A673 (cell line): ENCODE results near the gene PTPN23. TPM values are rescaled to one million over a fixed set of nuclear protein-coding genes. Genes with fewer than 3 reads are reported as not detected.

Source experiments
- BruUV-seq: library from RNA; stranded (reverse); fragments of 400-500 nt; replicated peaks from 2 replicates; lab custom pipeline; 2021; lab: Mats Ljungman, UMichigan
- CTCF ChIA-PET: fragments of 300-600 bp; sonication (Branson Sonifier 250); formaldehyde crosslinking; loops from one replicate; lab custom pipeline; 2022; ENCODE audit warnings: antibody characterized with exemption; lab: Charles Lee
- POLR2A ChIA-PET: fragments of 300-600 bp; sonication (Branson Sonifier 250); formaldehyde crosslinking; loops from one replicate; lab custom pipeline; 2022; ENCODE audit warnings: antibody characterized with exemption; ENCODE audit not compliant: low non-redundant PET; lab: Charles Lee
- DNase-seq: peaks from one replicate; pipeline ENCODE4 v3.0.0-alpha.2; 2015; ENCODE audit warnings: low spot score
- H3K27ac ChIP-seq: fragments of 200-600 bp; sonication (generic); 2 replicates; pipeline ENCODE4 v1.5.1; 2016; ENCODE audit warnings: mixed run types, low read depth, mild to moderate bottlenecking, mixed read lengths, antibody characterized with exemption, low read length; ENCODE audit not compliant: poor library complexity, severe bottlenecking
- H3K27me3 ChIP-seq: fragments of 200-600 bp; sonication (generic); replicated peaks from 2 replicates; pipeline ENCODE4 v1.6.1; 2017; ENCODE audit warnings: mixed run types, low read depth, mild to moderate bottlenecking, mixed read lengths, antibody characterized with exemption, low read length; ENCODE audit not compliant: insufficient read depth, poor library complexity
- H3K36me3 ChIP-seq: fragments of 200-600 bp; sonication (generic); 2 replicates; pipeline ENCODE4 v1.6.1; 2016; ENCODE audit warnings: mixed run types, mild to moderate bottlenecking, mixed read lengths, antibody characterized with exemption, low read length; ENCODE audit not compliant: insufficient read depth, poor library complexity, severe bottlenecking
- H3K4me1 ChIP-seq: fragments of 200-600 bp; sonication (generic); 2 replicates; pipeline ENCODE4 v1.6.1; 2017; ENCODE audit warnings: mixed run types, mild to moderate bottlenecking, mixed read lengths, antibody characterized with exemption, low read length; ENCODE audit not compliant: insufficient read depth, poor library complexity, severe bottlenecking
- H3K4me3 ChIP-seq: fragments of 200-600 bp; sonication (generic); 2 replicates; pipeline ENCODE4 v1.5.1; 2016; ENCODE audit warnings: low read depth, mixed run types, mild to moderate bottlenecking, mixed read lengths, low read length; ENCODE audit not compliant: poor library complexity, severe bottlenecking
- H3K9me3 ChIP-seq: fragments of 200-600 bp; sonication (generic); 2 replicates; pipeline ENCODE4 v1.6.1; 2016; ENCODE audit warnings: mixed run types, low read depth, mild to moderate bottlenecking, mixed read lengths, antibody characterized with exemption, low read length; ENCODE audit not compliant: poor library complexity, severe bottlenecking
- EZH2 ChIP-seq: fragments of 200-600 bp; sonication (generic); IDR thresholded peaks from 2 replicates; pipeline ENCODE4 v1.6.1; 2017; ENCODE audit warnings: borderline replicate concordance, low read depth, mild to moderate bottlenecking, mixed read lengths, antibody characterized with exemption, low read length; ENCODE audit not compliant: poor library complexity, severe bottlenecking
- intact Hi-C: fragments of 100-400 bp; cut with micrococcal nuclease; formaldehyde crosslinking; loops from one replicate; pipeline ENCODE4 v1.10.0; 2022; ENCODE audit not compliant: unreplicated experiment
- total RNA-seq: library from RNA; stranded (reverse); gene quantifications from 2 replicates; pipeline ENCODE4 v1.2.3, GENCODE V29; 2021
- TF ChIP-seq, protein P1 (sequence below): fragments of 300-800, 200-600 bp; sonication (generic); conservative IDR thresholded peaks from 2 replicates; pipeline ENCODE4 v1.5.1; 2017; ENCODE audit warnings: low read depth, mild to moderate bottlenecking, antibody characterized with exemption, low read length, moderate library complexity, mixed read lengths

The PTPN23 gene
- total RNA-seq, 1 experiment from 2014 or later: 24.0 TPM

DNA sequence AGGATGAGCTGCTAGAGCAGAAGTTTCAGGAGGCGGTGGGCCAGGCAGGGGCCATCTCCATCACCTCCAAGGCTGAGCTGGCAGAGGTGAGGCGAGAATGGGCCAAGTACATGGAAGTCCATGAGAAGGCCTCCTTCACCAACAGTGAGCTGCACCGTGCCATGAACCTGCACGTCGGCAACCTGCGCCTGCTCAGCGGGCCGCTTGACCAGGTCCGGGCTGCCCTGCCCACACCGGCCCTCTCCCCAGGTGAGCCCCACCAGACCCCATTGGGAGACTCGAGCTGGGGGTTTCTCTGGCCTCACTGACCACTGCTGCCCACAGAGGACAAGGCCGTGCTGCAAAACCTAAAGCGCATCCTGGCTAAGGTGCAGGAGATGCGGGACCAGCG lies 28.0 kb downstream of the PTPN23 start:
- TF ChIP-seq, protein P1, sequence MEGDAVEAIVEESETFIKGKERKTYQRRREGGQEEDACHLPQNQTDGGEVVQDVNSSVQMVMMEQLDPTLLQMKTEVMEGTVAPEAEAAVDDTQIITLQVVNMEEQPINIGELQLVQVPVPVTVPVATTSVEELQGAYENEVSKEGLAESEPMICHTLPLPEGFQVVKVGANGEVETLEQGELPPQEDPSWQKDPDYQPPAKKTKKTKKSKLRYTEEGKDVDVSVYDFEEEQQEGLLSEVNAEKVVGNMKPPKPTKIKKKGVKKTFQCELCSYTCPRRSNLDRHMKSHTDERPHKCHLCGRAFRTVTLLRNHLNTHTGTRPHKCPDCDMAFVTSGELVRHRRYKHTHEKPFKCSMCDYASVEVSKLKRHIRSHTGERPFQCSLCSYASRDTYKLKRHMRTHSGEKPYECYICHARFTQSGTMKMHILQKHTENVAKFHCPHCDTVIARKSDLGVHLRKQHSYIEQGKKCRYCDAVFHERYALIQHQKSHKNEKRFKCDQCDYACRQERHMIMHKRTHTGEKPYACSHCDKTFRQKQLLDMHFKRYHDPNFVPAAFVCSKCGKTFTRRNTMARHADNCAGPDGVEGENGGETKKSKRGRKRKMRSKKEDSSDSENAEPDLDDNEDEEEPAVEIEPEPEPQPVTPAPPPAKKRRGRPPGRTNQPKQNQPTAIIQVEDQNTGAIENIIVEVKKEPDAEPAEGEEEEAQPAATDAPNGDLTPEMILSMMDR: no peak
- TF ChIP-seq EZH2: no peak
- no peak overlapping the region for H3K4me3 ChIP-seq
- DNase-seq: no peak
- no peaks in the 10 kb centered on the region for H3K27me3 ChIP-seq
- ChIA-PET CTCF (no interaction called here), POLR2A (no interaction called here)
- H3K27ac ChIP-seq: no peak overlapping the region
- no TSS peak for BruUV-seq
- H3K4me1 ChIP-seq: no peaks in the 10 kb centered on the region
- H3K36me3 ChIP-seq: peaks cover 6% of the 10 kb centered on the region
- no peaks in the 10 kb centered on the region for H3K9me3 ChIP-seq
- intact Hi-C loops: no loop called here

- intact Hi-C loops: no loop called here
Measured at GRCh38 chr3:47409284-47409683, 28.5 kb downstream of the PTPN23 start.

GRCh38 chr3:47409688-47410416 lies 29.0 kb downstream of the PTPN23 start:
- ChIA-PET CTCF (no interaction called here), POLR2A (no interaction called here)
- TF ChIP-seq EZH2: no peak
- TF ChIP-seq, protein P1: no peak
- BruUV-seq: no TSS peak
- Histone ChIP-seq H3K4me3 (no peak overlapping the region), H3K4me1 (no peaks in the 10 kb centered on the region), H3K36me3 (peaks cover 8% of the 10 kb centered on the region), H3K27ac (no peak overlapping the region), H3K27me3 (no peaks in the 10 kb centered on the region), H3K9me3 (no peaks in the 10 kb centered on the region)
- intact Hi-C loops: no loop called here
- no peak for DNase-seq

More at GRCh38 chr3:47409284-47409683, 28.5 kb downstream of the PTPN23 start:
- ChIA-PET POLR2A (no interaction called here), CTCF (no interaction called here)
- BruUV-seq: no TSS peak
- H3K4me1 ChIP-seq: no peaks in the 10 kb centered on the region
- H3K36me3 ChIP-seq: peaks cover 8% of the 10 kb centered on the region
- DNase-seq: no peak
- no peaks in the 10 kb centered on the region for H3K9me3 ChIP-seq
- no peak overlapping the region for H3K4me3 ChIP-seq
- H3K27ac ChIP-seq: no peak overlapping the region
- no peaks in the 10 kb centered on the region for H3K27me3 ChIP-seq
- TF ChIP-seq EZH2: no peak
- TF ChIP-seq, protein P1: no peak
